Ureter (tissue), 1 donor: ENCODE measurements around the gene INTS11. TPM values are rescaled to one million over a fixed set of nuclear protein-coding genes. Genes with fewer than 3 reads are reported as not detected.
A peak's percentile ranks its signal among the peaks of the same experiment; 100 is the strongest.

ENCODE experiments used
- DNase-seq: peaks from one replicate; pipeline ENCODE4 v3.0.0-alpha.2; 2020; ENCODE audit warnings: low spot score
- total RNA-seq: library from RNA; stranded (reverse); gene quantifications from one replicate; pipeline ENCODE4 v1.2.4, GENCODE V29; 2023
- donor health status: DM: yes; HTN: yes; CAD: no.

The INTS11 gene
- total RNA-seq, 1 donor from 2014 or later: 132 TPM

DNA sequence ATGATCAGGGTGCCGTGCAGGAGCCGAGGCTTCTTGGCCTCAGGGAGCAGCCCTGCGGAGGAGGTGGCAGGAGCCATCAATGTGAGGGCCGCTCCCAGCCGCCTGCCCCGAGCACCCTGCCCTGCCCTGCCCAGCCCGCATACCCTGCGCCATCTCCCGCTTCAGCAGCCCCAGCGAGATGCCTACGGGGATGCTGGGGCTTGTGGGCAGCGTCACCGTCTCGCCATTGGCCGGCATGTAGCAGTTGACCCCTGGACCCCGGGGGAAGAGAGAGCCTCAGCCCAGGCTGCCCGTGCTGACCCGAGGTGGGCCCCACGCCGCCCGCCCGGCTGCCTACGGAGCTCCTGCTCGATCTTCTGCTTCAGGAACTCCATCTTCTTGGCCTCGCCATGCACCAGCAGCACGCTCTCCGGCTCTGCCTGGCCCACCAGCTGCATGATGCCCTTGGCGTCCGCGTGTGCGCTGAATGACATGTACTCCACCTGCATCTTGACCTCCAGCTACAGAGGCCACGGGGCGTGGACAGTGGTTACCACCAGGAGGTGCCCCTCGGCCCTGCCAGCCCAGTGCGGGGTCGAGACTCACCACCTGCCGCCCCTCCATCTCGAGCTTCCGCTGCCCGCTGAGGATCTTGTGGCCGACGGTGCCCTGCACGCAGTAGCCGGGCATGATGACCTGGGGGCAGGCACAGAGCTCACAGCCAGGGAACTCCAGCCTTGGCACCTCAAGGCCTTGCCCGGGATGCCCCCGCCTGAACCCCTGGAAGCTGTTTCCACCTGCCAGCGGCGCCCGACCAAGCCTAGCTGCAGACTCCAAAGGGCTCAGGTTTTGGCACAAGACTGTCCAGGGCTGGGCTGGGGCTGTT lies 11.8 kb downstream of the INTS11 start:
- no peak for DNase-seq

GRCh38 chr1:1311107-1312104 lies 13.1 kb downstream of the INTS11 start:
- no peak for DNase-seq

- DNase-seq: peak; percentile 79
These were observed 13.9 kb downstream of the INTS11 start for GRCh38 chr1:1310476-1311053.

GRCh38 chr1:1310109-1310385 lies 14.4 kb downstream of the INTS11 start:
- DNase-seq: no peak

GRCh38 chr1:1309251-1310108 lies 15.0 kb downstream of the INTS11 start:
- DNase-seq: peak; percentile 67

GRCh38 chr1:1308756-1309250 lies 15.7 kb downstream of the INTS11 start:
- no peak for DNase-seq

GRCh38 chr1:1307923-1308755 lies 16.3 kb downstream of the INTS11 start, which contains the start of the genes ACAP3 and PUSL1:
TSS of gene ACAP3 (minus strand) at chr1:1307930. CDS start at chr1:1307815, 115 bp downstream.
TSS of gene PUSL1 (plus strand) at chr1:1308597. CDS start at chr1:1308644, 47 bp downstream.
- DNase-seq: peak; percentile 91

- DNase-seq: no peak
These were observed 17.1 kb downstream of the INTS11 start for GRCh38 chr1:1307261-1307922.

DNA sequence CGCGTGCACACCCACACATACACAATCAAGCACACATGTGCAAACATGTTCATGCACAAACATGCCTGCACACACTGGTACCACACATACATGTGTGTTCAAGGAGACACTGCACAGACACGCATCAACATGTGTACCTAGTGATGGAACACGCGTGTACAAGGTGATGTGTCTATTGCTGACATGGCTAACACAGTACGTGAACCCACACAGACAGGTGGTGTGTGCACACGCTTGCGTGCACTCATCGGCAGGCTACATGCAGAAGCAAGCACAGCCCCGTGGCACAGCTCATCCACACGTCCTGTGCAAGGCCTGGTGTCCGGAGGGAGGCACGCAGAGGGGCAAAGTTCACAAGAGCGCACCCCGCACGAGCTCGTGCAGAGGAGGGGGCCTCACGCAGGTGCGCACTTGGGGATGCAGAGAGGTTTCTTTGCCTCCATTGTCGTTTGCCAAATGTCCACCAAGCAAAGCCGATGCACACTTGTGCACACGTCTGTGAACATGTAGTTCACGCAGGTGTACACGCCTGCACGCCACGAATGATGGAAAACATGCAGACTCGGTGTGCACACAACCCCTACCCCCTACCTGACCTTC lies 17.7 kb downstream of the INTS11 start:
- no peak for DNase-seq

DNA sequence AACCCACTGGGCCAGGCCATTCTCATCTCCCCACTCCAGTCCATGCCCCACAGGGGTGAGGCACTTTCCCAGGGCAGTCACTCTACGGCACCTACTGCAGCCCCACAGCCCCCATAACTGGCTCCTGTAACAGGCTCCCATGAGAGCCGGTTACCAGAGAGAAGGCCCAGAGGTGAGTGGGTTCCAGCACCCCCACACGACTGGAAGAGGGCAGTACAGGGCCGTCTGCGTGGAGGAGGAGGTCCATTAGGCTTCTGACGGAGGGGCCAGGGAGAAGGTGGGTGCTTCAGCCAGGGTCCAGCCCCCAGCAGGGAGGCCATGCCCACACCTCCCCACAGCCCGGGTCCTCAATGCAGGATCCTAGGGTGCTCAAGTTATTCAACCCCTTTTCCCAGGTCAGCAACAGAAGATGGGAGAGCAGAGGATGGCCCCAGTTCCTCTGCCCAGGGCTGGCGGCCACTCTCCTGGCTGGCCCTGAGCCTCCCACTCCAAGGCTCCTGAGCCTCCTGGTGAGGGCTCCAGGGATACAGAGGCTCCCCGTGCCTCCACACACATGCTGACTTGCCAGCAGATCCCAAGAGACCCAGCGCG lies 18.3 kb downstream of the INTS11 start:
- no peak for DNase-seq

DNA sequence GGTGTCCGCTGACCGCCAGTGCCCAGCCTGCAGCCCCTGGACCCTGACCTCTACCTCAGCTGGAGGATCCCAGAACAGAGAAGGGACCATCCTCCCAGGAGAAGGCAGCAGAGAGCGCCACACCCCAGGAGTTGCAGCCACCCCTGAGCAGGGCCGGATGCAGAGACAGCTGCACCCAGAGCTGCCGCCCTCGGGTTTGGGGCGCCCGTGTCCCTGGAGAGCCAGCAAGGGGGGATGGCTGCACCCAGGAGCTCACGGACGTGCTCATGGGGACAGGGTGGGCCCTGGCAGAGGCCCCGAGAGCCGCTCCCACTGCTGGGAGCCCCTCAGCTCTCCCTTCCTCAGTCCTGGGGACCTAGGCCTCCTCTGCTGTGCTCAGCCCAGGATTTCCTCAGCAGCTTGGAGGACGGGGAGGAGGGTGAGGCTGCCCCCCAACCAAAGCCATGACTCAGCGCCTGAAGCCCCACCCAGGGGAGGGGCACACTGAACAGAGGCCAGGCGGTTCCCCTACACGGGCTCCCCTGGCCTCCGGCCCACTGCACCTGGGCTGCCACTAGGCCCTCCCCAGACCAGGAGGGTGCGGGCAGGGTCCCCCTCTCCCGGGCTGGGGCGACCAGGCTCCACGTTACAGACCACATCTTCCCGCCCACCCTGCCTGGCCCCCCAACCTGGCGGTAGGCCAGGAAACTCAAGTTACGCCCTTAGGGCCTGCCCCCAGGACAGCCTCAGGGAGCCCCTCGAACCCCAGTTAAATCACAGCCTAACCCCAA lies 19.0 kb downstream of the INTS11 start:
- peak; percentile 89 for DNase-seq

DNA sequence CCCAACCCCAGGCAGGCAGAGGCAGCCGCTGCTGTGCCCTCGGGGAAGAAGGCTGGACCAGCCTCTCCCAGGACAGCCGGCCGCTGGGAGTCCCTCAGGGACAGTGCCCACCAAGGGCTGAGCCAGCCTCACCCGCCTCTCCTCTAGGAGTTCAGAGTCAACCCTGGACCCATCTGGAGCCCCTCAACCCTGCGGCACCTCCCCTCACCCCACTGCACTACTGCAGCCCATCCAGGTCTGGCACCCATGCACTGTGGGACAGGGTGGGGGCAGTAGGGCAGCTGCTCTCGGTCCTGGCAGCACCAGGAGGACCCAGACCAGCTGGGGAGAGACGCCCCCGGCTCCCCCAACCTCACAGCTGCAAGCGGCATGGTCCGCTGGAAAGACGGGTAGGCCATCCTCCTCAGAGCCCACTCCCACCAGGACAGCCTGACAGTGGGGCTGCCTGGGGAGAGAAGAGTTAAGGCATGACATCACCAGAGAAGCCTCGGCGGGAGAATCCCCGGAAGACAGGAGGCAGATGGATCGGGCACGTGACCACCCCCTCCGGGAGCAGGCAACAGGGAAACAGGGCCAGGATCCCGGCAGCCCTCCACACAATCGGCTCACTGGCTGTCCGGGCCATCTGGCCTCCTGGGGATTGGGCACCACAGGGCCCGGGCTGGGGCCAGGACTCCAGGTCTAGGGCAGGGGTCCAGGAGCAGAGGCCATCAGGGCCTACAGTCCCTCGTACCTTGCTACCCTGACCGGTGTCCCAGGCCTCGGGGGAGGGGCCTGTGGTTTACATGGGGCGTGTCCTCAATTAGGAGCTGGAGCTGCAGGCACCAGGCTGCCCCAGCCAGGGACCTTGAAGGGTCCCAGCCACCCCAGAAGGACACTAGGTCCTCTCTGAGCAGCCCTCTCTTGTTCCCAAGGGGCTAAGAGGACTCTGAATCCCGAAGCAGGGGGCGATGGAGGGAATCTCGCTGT lies 19.8 kb downstream of the INTS11 start:
- DNase-seq: peak; percentile 84

GRCh38 chr1:1303736-1304135 lies 20.7 kb downstream of the INTS11 start:
- DNase-seq: no peak

DNA sequence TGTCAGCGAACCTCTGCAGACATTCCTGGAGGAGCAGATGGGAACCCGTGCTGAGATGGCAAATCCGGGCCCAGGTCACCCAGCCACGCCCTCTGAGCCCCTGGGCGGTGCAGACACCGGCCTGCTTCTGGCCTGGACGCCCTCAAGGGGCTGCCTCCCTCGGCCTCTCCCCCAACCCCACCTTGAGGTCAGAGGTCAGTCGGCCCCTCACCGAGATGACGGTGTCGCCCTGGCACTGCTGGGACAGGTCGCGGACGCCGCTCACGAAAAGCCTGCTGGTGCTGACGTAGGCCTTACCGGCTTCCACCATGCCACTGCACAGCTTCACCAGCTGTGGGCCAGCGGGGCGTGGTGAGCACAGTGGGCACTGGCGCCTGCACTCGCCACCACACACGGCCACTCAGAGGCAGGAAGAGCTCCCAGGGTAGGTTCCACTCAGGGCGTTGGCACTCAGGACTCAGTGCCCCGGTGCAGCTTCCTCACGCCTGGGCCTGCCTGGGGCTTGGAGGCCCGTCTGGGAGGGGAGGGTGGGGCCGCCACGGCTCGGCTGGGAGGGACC lies 21.4 kb downstream of the INTS11 start:
- peak; percentile 75 for DNase-seq

DNA sequence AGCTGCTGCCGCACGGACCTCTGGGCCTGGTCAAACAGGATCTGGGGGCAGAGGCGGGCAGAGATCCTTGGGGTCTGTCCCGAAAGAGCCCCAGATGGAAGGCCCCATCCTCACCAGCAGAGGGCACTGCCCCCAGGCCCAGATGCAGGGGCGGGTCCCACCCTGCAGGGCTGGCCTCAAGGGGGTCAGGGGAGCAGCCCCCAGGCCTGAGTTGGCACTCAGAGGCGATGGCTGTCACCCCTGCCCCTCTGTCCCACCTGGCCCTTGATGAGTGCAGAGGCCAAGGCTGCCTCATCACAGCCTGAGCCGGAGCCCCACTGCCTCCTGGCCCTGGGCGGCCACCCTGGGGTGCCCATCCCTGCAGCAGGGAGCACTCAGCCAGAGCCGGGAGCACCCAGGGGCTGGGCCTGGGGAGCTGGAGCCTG lies 22.4 kb downstream of the INTS11 start:
- no peak for DNase-seq

- no peak for DNase-seq
These were observed 24.1 kb downstream of the INTS11 start for GRCh38 chr1:1300352-1300739.
